CD4-positive, alpha-beta memory T cell (primary cell): ENCODE measurements around the gene PAM. TPM values are rescaled to one million over a fixed set of nuclear protein-coding genes. Genes with fewer than 3 reads are reported as not detected.
A peak's percentile ranks its signal among the peaks of the same experiment; 100 is the strongest.

Experiments
- CTCF ChIA-PET: fragments of 350-600 bp; sonication (Branson Sonifier 250); formaldehyde crosslinking; loops from one replicate; lab custom pipeline; 2021; ENCODE audit warnings: inconsistent platforms; ENCODE audit not compliant: partially characterized antibody; lab: Charles Lee
- POLR2A ChIA-PET: fragments of 350-600 bp; sonication (Branson Sonifier 250); formaldehyde crosslinking; loops from one replicate; lab custom pipeline; 2021; ENCODE audit not compliant: partially characterized antibody; lab: Charles Lee
- DNase-seq, 5 donors: peaks; one replicate each; pipeline versions ENCODE4 v3.0.0 to v3.0.0-alpha.2; 2020 to 2022; ENCODE audit warnings: mixed read lengths in 1 of 5
- H3K27ac ChIP-seq: one replicate; pipeline ENCODE4 v1.7.0; 2013; ENCODE audit warnings: low read depth, low read length
- H3K27me3 ChIP-seq: 2 replicates; pipeline ENCODE4 v1.7.0; 2013; ENCODE audit warnings: mild to moderate bottlenecking, low read length, moderate library complexity; ENCODE audit not compliant: insufficient read depth
- H3K36me3 ChIP-seq: 2 replicates; pipeline ENCODE4 v1.7.0; 2013; ENCODE audit warnings: mild to moderate bottlenecking, low read length, moderate library complexity; ENCODE audit not compliant: insufficient read depth
- H3K4me1 ChIP-seq: 2 replicates; pipeline ENCODE4 v1.7.0; 2013; ENCODE audit warnings: mild to moderate bottlenecking, low read length, moderate library complexity; ENCODE audit not compliant: insufficient read depth
- H3K4me3 ChIP-seq, 2 donors: one replicate each; pipeline ENCODE4 v1.7.0; 2013; ENCODE audit warnings: low read length in 2 of 2, mild to moderate bottlenecking in 1 of 2
- H3K9me3 ChIP-seq, 2 donors: one replicate each; pipeline ENCODE4 v1.7.0; 2013; ENCODE audit warnings: low read length in 2 of 2, control low read depth in 1 of 2; ENCODE audit not compliant: control insufficient read depth in 1 of 2
- H3K27ac Mint-ChIP-seq, 7 donors: one replicate each; pipeline ENCODE4 v1.8.0; 2020 to 2021; ENCODE audit warnings: mixed read lengths in 7 of 7, mild to moderate bottlenecking in 6 of 7, inconsistent platforms in 3 of 7, moderate library complexity in 3 of 7
- H3K27me3 Mint-ChIP-seq, 2 donors: one replicate each; pipeline ENCODE4 v1.8.0; 2020 to 2021; ENCODE audit warnings: mixed read lengths in 2 of 2
- H3K36me3 Mint-ChIP-seq, 2 donors: one replicate each; pipeline ENCODE4 v1.8.0; 2020 to 2021; ENCODE audit warnings: mixed read lengths in 2 of 2, inconsistent platforms in 1 of 2, mild to moderate bottlenecking in 1 of 2
- H3K4me1 Mint-ChIP-seq, 4 donors: one replicate each; pipeline ENCODE4 v1.8.0; 2020 to 2021; ENCODE audit warnings: mixed read lengths in 4 of 4, mild to moderate bottlenecking in 1 of 4
- H3K4me3 Mint-ChIP-seq, 8 donors: one replicate each; pipeline ENCODE4 v1.8.0; 2020 to 2021; ENCODE audit warnings: mixed read lengths in 8 of 8, mild to moderate bottlenecking in 7 of 8, moderate library complexity in 6 of 8, inconsistent platforms in 3 of 8
- H3K9me3 Mint-ChIP-seq, 8 donors: one replicate each; pipeline ENCODE4 v1.8.0; 2020 to 2021; ENCODE audit warnings: mixed read lengths in 8 of 8, mild to moderate bottlenecking in 5 of 8, inconsistent platforms in 3 of 8, moderate library complexity in 1 of 8
- intact Hi-C: fragments of 100-400 bp; cut with micrococcal nuclease; formaldehyde crosslinking; loops from one replicate; pipeline ENCODE4 v1.15.1; 2023
- polyA plus RNA-seq, 2 donors: library from polyadenylated mRNA; unstranded; fragments of 300-500 nt; fragmentation: Illumina TruSeq; gene quantifications; one replicate each; pipeline ENCODE4 v1.2.3, GENCODE V29; 2021
- total RNA-seq, 2 experiments: library from RNA; stranded (reverse); gene quantifications; one replicate each; pipeline ENCODE4 v1.2.3, GENCODE V29; 2021

The PAM gene
- total and polyA plus RNA-seq, 4 experiments from 2014 or later: 25.8 to 31.0 (median 28.7) TPM

- intact Hi-C loops: no loop called here
- no peaks in the 10 kb centered on the region for H3K36me3 ChIP-seq
- Mint-ChIP-seq H3K4me1 (no peaks in the 10 kb centered on the region), H3K27ac (no peak overlapping the region), H3K9me3 (no peaks in the 10 kb centered on the region), H3K4me3 (no peak overlapping the region), H3K36me3 (peaks cover 15 to 24% of the 10 kb centered on the region in 2 donors), H3K27me3 (no peaks in the 10 kb centered on the region)
- H3K27me3 ChIP-seq: no peaks in the 10 kb centered on the region
- H3K27ac ChIP-seq: no peak overlapping the region
- no peak for DNase-seq
- H3K4me1 ChIP-seq: no peaks in the 10 kb centered on the region
- no peaks in the 10 kb centered on the region for H3K9me3 ChIP-seq
- no peak overlapping the region for H3K4me3 ChIP-seq
- ChIA-PET CTCF (no interaction called here), POLR2A (no interaction called here)
These were observed 250.2 kb downstream of the PAM start for GRCh38 chr5:103005276-103005675.

GRCh38 chr5:103006921-103007320, 251.8 kb downstream of the PAM start:
- H3K4me1 Mint-ChIP-seq: peaks cover 0 to 2% (median under 1%) of the 10 kb centered on the region in 4 donors
- intact Hi-C loops: no loop called here
- peaks cover 0 to 4% (median 0%) of the 10 kb centered on the region in 8 donors for H3K9me3 Mint-ChIP-seq
- no peaks in the 10 kb centered on the region for H3K27me3 Mint-ChIP-seq
- no peak overlapping the region for H3K27ac Mint-ChIP-seq
- Histone ChIP-seq H3K4me3 (no peak overlapping the region), H3K27ac (no peak overlapping the region), H3K4me1 (no peaks in the 10 kb centered on the region), H3K36me3 (no peaks in the 10 kb centered on the region), H3K27me3 (no peaks in the 10 kb centered on the region), H3K9me3 (no peaks in the 10 kb centered on the region)
- DNase-seq: no peak
- no peak overlapping the region for H3K4me3 Mint-ChIP-seq
- ChIA-PET CTCF (no interaction called here), POLR2A (no interaction called here)
- peaks cover 23 to 31% of the 10 kb centered on the region in 2 donors for H3K36me3 Mint-ChIP-seq

GRCh38 chr5:103010168-103010567, 255.1 kb downstream of the PAM start:
- Histone ChIP-seq H3K9me3 (no peaks in the 10 kb centered on the region), H3K27ac (no peak overlapping the region), H3K4me1 (no peaks in the 10 kb centered on the region), H3K27me3 (no peaks in the 10 kb centered on the region), H3K4me3 (no peak overlapping the region), H3K36me3 (no peaks in the 10 kb centered on the region)
- DNase-seq: no peak
- ChIA-PET POLR2A (no interaction called here), CTCF (no interaction called here)
- Mint-ChIP-seq H3K36me3 (peaks cover 32 to 49% of the 10 kb centered on the region in 2 donors), H3K9me3 (peaks cover 0 to 4% (median 0%) of the 10 kb centered on the region in 8 donors), H3K4me3 (no peak overlapping the region), H3K27me3 (no peaks in the 10 kb centered on the region), H3K4me1 (peaks cover 0 to 2% (median under 1%) of the 10 kb centered on the region in 4 donors), H3K27ac (peak overlapping the region in 1 of 7 donors; percentile 29)
- intact Hi-C loops: no loop called here

GRCh38 chr5:103013933-103014552, 258.9 kb downstream of the PAM start:
- Mint-ChIP-seq H3K4me1 (peaks cover 0 to 2% (median under 1%) of the 10 kb centered on the region in 4 donors), H3K36me3 (peaks cover 40 to 54% of the 10 kb centered on the region in 2 donors), H3K27ac (no peak overlapping the region), H3K9me3 (peaks cover 0 to 4% (median 0%) of the 10 kb centered on the region in 8 donors), H3K27me3 (no peaks in the 10 kb centered on the region), H3K4me3 (no peak overlapping the region)
- H3K27me3 ChIP-seq: no peaks in the 10 kb centered on the region
- intact Hi-C loops: no loop called here
- no peak for DNase-seq
- CTCF ChIA-PET: no interaction called here
- no peaks in the 10 kb centered on the region for H3K4me1 ChIP-seq
- POLR2A ChIA-PET: no interaction called here
- no peaks in the 10 kb centered on the region for H3K36me3 ChIP-seq
- H3K9me3 ChIP-seq: no peaks in the 10 kb centered on the region
- H3K27ac ChIP-seq: no peak overlapping the region
- no peak overlapping the region for H3K4me3 ChIP-seq

DNA sequence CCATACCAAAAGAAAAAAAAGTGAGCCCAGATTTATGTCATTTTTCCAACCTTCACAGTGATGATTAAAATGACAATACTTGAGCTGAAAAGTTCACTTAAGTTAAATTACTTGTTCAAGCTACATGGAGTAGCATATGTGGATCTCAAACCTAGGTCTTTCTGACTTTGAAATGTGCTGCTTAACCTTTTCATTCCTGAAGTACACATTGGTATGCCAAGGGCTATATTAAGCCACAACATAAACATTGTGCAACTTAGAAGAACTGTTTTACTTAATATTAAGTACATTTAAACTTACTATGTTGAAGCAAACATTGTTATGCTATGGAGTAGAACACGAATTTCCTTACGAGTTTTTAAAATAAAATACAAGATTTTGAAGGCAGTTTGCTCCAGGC, 259.9 kb downstream of the PAM start:
- Mint-ChIP-seq H3K27me3 (no peaks in the 10 kb centered on the region), H3K9me3 (peaks cover 0 to 4% (median 0%) of the 10 kb centered on the region in 8 donors), H3K4me3 (no peak overlapping the region), H3K36me3 (peaks cover 34 to 50% of the 10 kb centered on the region in 2 donors), H3K27ac (no peak overlapping the region), H3K4me1 (peaks cover 0 to 2% (median under 1%) of the 10 kb centered on the region in 4 donors)
- intact Hi-C loops: no loop called here
- POLR2A ChIA-PET: no interaction called here
- Histone ChIP-seq H3K27me3 (no peaks in the 10 kb centered on the region), H3K4me3 (no peak overlapping the region), H3K9me3 (no peaks in the 10 kb centered on the region), H3K4me1 (no peaks in the 10 kb centered on the region), H3K27ac (no peak overlapping the region), H3K36me3 (no peaks in the 10 kb centered on the region)
- CTCF ChIA-PET: no interaction called here
- DNase-seq: no peak

DNA sequence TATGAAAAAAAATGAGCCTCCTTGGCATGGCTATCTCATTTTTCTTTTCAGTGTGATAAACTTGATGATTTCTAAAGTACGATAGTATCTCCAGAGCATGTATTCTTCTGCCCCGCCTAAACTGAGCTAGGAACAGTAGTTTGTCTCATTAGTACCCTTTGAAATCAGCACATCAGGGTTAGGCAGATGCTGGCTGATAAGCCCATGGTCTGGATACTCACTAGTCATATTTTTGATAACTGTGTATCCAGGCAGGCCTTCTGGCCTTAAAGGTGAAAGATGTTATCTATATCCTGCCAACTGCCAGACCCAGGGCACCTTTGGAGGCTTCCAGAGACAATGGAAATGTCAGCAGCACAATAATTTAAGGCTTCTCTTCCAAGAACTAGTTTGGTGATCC, 261.1 kb downstream of the PAM start:
- no peaks in the 10 kb centered on the region for H3K27me3 ChIP-seq
- ChIA-PET POLR2A (no interaction called here), CTCF (no interaction called here)
- Mint-ChIP-seq H3K27ac (no peak overlapping the region), H3K36me3 (peaks cover 32 to 44% of the 10 kb centered on the region in 2 donors), H3K4me3 (no peak overlapping the region), H3K9me3 (peaks cover 0 to 4% (median 0%) of the 10 kb centered on the region in 8 donors), H3K27me3 (no peaks in the 10 kb centered on the region), H3K4me1 (peaks cover 0 to 2% (median under 1%) of the 10 kb centered on the region in 4 donors)
- H3K4me1 ChIP-seq: no peaks in the 10 kb centered on the region
- H3K27ac ChIP-seq: no peak overlapping the region
- intact Hi-C loops: no loop called here
- H3K9me3 ChIP-seq: no peaks in the 10 kb centered on the region
- no peak overlapping the region for H3K4me3 ChIP-seq
- no peak for DNase-seq
- no peaks in the 10 kb centered on the region for H3K36me3 ChIP-seq

GRCh38 chr5:103019804-103020203, 264.7 kb downstream of the PAM start:
- CTCF ChIA-PET: interaction anchor here (1.3 kb wide), 1 partner anchor 339 kb away, joined by 3 read pairs; no protein-coding TSS in a partner anchor
- H3K9me3 ChIP-seq: no peaks in the 10 kb centered on the region
- H3K27ac Mint-ChIP-seq: no peak overlapping the region
- no peaks in the 10 kb centered on the region for H3K27me3 Mint-ChIP-seq
- H3K4me1 Mint-ChIP-seq: peaks cover 0 to 3% (median 1%) of the 10 kb centered on the region in 4 donors
- H3K36me3 Mint-ChIP-seq: peaks cover 25 to 31% of the 10 kb centered on the region in 2 donors
- no peaks in the 10 kb centered on the region for H3K4me1 ChIP-seq
- POLR2A ChIA-PET: no interaction called here
- intact Hi-C loops: no loop called here
- no peaks in the 10 kb centered on the region for H3K27me3 ChIP-seq
- no peak overlapping the region for H3K27ac ChIP-seq
- no peaks in the 10 kb centered on the region for H3K36me3 ChIP-seq
- no peak for DNase-seq
- no peak overlapping the region for H3K4me3 Mint-ChIP-seq
- H3K9me3 Mint-ChIP-seq: no peaks in the 10 kb centered on the region
- H3K4me3 ChIP-seq: no peak overlapping the region
